Measurements from ENCODE around the gene NXPE3.

DNA sequence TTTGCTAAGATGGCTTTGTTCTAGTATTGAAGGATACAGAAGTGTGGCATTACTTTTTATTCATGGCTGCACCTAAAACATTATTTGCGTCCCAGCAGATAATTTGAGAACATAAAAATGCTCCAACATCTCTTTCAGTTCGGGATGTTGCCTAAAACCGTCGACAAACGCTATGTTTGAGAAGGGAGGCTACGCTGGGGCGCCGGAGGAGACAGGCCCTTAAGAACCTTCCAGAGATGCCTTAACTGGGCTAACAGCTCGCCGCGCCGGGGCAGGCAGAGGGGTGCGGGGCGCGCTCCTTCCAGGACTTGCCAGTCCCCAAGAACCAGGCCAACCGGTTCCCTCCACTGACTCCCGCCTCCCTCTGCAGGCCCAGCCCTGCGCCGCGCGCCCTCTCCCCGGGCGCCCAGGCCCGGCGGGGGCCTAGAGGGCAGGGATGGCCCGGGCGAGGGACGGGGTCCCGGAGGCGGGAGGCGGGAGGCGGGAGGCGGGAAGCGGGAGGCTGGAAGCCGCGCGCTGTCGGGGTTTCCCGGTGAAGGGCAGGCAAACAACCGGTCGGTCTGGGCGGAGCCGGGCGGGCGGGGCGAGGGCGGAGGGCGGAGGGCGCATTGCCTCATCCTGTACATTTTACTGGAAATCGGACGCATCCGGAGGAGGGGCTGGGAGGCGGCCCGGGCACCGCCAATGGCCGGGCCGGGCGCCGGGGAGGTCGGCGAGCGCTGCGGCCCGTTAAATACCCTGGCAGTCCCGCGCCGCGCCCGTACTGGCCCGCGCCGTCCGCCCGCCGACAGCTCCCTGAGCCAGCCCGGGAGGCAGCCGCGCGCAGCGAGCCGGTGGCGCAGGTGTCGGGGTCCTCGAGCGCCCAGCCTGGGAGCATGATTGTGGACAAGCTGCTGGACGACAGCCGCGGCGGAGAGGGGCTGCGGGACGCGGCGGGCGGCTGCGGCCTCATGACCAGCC, 70.0 kb downstream of the NXPE3 start, which contains the start of gene NFKBIZ:
- TF ChIP-seq EZH2phosphoT487 (conservative IDR thresholded peaks at IDR 0.05; ENCODE audit: low read length): no peak
- TF ChIP-seq, protein P1, sequence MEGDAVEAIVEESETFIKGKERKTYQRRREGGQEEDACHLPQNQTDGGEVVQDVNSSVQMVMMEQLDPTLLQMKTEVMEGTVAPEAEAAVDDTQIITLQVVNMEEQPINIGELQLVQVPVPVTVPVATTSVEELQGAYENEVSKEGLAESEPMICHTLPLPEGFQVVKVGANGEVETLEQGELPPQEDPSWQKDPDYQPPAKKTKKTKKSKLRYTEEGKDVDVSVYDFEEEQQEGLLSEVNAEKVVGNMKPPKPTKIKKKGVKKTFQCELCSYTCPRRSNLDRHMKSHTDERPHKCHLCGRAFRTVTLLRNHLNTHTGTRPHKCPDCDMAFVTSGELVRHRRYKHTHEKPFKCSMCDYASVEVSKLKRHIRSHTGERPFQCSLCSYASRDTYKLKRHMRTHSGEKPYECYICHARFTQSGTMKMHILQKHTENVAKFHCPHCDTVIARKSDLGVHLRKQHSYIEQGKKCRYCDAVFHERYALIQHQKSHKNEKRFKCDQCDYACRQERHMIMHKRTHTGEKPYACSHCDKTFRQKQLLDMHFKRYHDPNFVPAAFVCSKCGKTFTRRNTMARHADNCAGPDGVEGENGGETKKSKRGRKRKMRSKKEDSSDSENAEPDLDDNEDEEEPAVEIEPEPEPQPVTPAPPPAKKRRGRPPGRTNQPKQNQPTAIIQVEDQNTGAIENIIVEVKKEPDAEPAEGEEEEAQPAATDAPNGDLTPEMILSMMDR (IDR thresholded peaks at IDR 0.05; ENCODE audit: insufficient read depth, low read length, poor library complexity, severe bottlenecking): no peak
